Measurements from ENCODE around the gene TXK. TPM values are rescaled to one million over a fixed set of nuclear protein-coding genes. Genes with fewer than 3 reads are reported as not detected.

The TXK gene
- total and polyA plus RNA-seq, 2 experiments from 2014 or later = 0.14 to 0.40 TPM

- TF ChIP-seq CTCF (conservative IDR thresholded peaks at IDR 0.05; ENCODE audit: low read depth in 2 of 2) (no peak), CREB1 (CRISPR knock-in tag; IDR thresholded peaks at IDR 0.05; ENCODE audit: low read depth) (no peak), ZNF331 (CRISPR knock-in tag; IDR thresholded peaks at IDR 0.05; ENCODE audit: low read depth) (no peak), ETS1 (IDR thresholded peaks at IDR 0.05) (no peak), JUNB (IDR thresholded peaks at IDR 0.05; ENCODE audit: unreplicated experiment) (no peak), ZNF114 (CRISPR knock-in tag; IDR thresholded peaks at IDR 0.05) (no peak)
These were observed 95.4 kb downstream of the TXK start (continued) for GRCh38 chr4:48038666-48039065.

- H3K9me3 Mint-ChIP-seq = no peaks in the 10 kb centered on the region
- no peaks in the 10 kb centered on the region; the same call in 1 of the 2 replicates for H3K4me1 ChIP-seq (ENCODE audit: insufficient read depth)
- no peak for TF ChIP-seq CTCF (conservative IDR thresholded peaks at IDR 0.05; ENCODE audit: low read depth in 2 of 2)
- no peak for TF ChIP-seq ETS1 (IDR thresholded peaks at IDR 0.05)
- no peak for TF ChIP-seq REST (IDR thresholded peaks at IDR 0.05; ENCODE audit: unreplicated experiment)
- TF ChIP-seq CREB1 (CRISPR knock-in tag; IDR thresholded peaks at IDR 0.05; ENCODE audit: low read depth) = no peak
- TF ChIP-seq EZH2 (IDR thresholded peaks at IDR 0.05; ENCODE audit: low read depth, unreplicated experiment) = no peak
- H3K4me3 Mint-ChIP-seq = no peak overlapping the region
- ATAC-seq = no peak
- H2AFZ ChIP-seq = no peak overlapping the region
- no peaks in the 10 kb centered on the region for H3K27me3 ChIP-seq (ENCODE audit: insufficient read depth)
- no peaks in the 10 kb centered on the region for H3K9me2 ChIP-seq (ENCODE audit: insufficient read depth)
- H3K36me3 Mint-ChIP-seq (ENCODE audit: low read depth) = no peaks in the 10 kb centered on the region; the same call in 2 of the 3 replicates
- no peak overlapping the region for H3K4me2 ChIP-seq
- H3K79me2 ChIP-seq (replicated peaks; ENCODE audit: insufficient read depth) = no peaks in the 10 kb centered on the region
- H3K4me1 Mint-ChIP-seq = peaks cover 6% of the 10 kb centered on the region
- H3K27ac ChIP-seq (ENCODE audit: low read depth) = no peak overlapping the region
- H3K4me3 ChIP-seq = no peak overlapping the region
- H4K20me1 ChIP-seq (replicated peaks; ENCODE audit: insufficient read depth) = no peaks in the 10 kb centered on the region
- H3F3A ChIP-seq (replicated peaks; ENCODE audit: low read depth) = no peaks in the 10 kb centered on the region
- no peak overlapping the region for H3K27ac Mint-ChIP-seq
- no peak for DNase-seq (ENCODE audit: low spot score)
- H3K36me3 ChIP-seq (ENCODE audit: insufficient read depth) = no peaks in the 10 kb centered on the region
- peaks cover 2% of the 10 kb centered on the region for H3K27me3 Mint-ChIP-seq (ENCODE audit: insufficient read depth, low read depth, poor library complexity)
These were observed 97.0 kb downstream of the TXK start for GRCh38 chr4:48037117-48037462.

All from GM23338 (cell line).